ENCODE measurements around the gene SRSF2.
"Not testable (repeated sequence)": the region's sequence is repeated elsewhere in the genome, so short reads cannot be mapped to it uniquely, and the experiment has no call there.

Gene SRSF2

GRCh38 chr17:76714822-76715495 lies 22.2 kb downstream of the SRSF2 start:
- no peak for DNase-seq
- no peak overlapping the region for H3K4me3 ChIP-seq (ENCODE audit: low read depth, low read length)
- peak; percentile 83 for TF ChIP-seq CTCF (IDR thresholded peaks at IDR 0.05; ENCODE audit: low read depth, low read length, missing control alignments)
- no peaks in the 10 kb centered on the region for H3K27me3 ChIP-seq (replicated peaks)
- in situ Hi-C loops (cut with HindIII; ENCODE audit: low pct_ligation_motif_present, low sequenced_read_pairs): no loop called here
- peaks cover 53% of the 10 kb centered on the region for H3K36me3 ChIP-seq (replicated peaks)
- peak overlapping the region; percentile 98 for H3K27ac ChIP-seq

- TF ChIP-seq CTCF (IDR thresholded peaks at IDR 0.05; ENCODE audit: low read depth, low read length, missing control alignments): no peak
- Histone ChIP-seq H3K36me3 (replicated peaks) (peaks cover 47% of the 10 kb centered on the region), H3K27ac (no peak overlapping the region), H3K27me3 (replicated peaks) (no peaks in the 10 kb centered on the region), H3K4me3 (ENCODE audit: low read depth, low read length) (no peak overlapping the region)
- in situ Hi-C loops (cut with HindIII; ENCODE audit: low pct_ligation_motif_present, low sequenced_read_pairs): no loop called here
- no peak for DNase-seq
Observed at GRCh38 chr17:76714336-76714735, 22.8 kb downstream of the SRSF2 start.

- H3K36me3 ChIP-seq (replicated peaks): peaks cover 41% of the 10 kb centered on the region
- DNase-seq: no peak
- in situ Hi-C loops (cut with HindIII; ENCODE audit: low pct_ligation_motif_present, low sequenced_read_pairs): no loop called here
- TF ChIP-seq CTCF (IDR thresholded peaks at IDR 0.05; ENCODE audit: low read depth, low read length, missing control alignments): no peak
- no peak overlapping the region for H3K27ac ChIP-seq
- no peaks in the 10 kb centered on the region for H3K27me3 ChIP-seq (replicated peaks)
- no peak overlapping the region for H3K4me3 ChIP-seq (ENCODE audit: low read depth, low read length)
Observed at GRCh38 chr17:76713765-76714164, 23.4 kb downstream of the SRSF2 start.

GRCh38 chr17:76712321-76712720 lies 24.8 kb downstream of the SRSF2 start:
- H3K4me3 ChIP-seq (ENCODE audit: low read depth, low read length); DNase-seq; H3K27me3 ChIP-seq (replicated peaks); H3K27ac ChIP-seq; in situ Hi-C loops (cut with HindIII; ENCODE audit: low pct_ligation_motif_present, low sequenced_read_pairs): not testable (repeated sequence)
- peaks cover 34% of the 10 kb centered on the region for H3K36me3 ChIP-seq (replicated peaks)

- TF ChIP-seq CTCF (IDR thresholded peaks at IDR 0.05; ENCODE audit: low read depth, low read length, missing control alignments): no peak
- DNase-seq: no peak
- Histone ChIP-seq H3K27ac (peak within 1 kb of the TSS; percentile 87), H3K36me3 (replicated peaks) (peaks cover 32% of the 10 kb centered on the region), H3K4me3 (ENCODE audit: low read depth, low read length) (peak within 1 kb of the TSS; percentile 78), H3K27me3 (replicated peaks) (no peaks in the 10 kb centered on the region)
- in situ Hi-C loops (cut with HindIII; ENCODE audit: low pct_ligation_motif_present, low sequenced_read_pairs): no loop called here
Observed at GRCh38 chr17:76710863-76711611, 26.1 kb downstream of the SRSF2 start, which contains the start of gene MXRA7. Gene MXRA7, minus strand, starts transcription at chr17:76710965. Its CDS starts 19 bp downstream, at chr17:76710946.

GRCh38 chr17:76709951-76710862 lies 26.9 kb downstream of the SRSF2 start:
- Histone ChIP-seq H3K27ac (peak overlapping the region; percentile 87), H3K4me3 (ENCODE audit: low read depth, low read length) (peak overlapping the region; percentile 78), H3K36me3 (replicated peaks) (peaks cover 27% of the 10 kb centered on the region)
- H3K27me3 ChIP-seq (replicated peaks); in situ Hi-C loops (cut with HindIII; ENCODE audit: low pct_ligation_motif_present, low sequenced_read_pairs); DNase-seq: not testable (repeated sequence)
